Mesothelial cell of epicardium (in vitro differentiated cells): ENCODE results near the gene LSM7. TPM values are rescaled to one million over a fixed set of nuclear protein-coding genes. Genes with fewer than 3 reads are reported as not detected.

Experiments
- DNase-seq, 2 experiments: peaks; one replicate each; pipeline ENCODE4 v3.0.0; 2021; ENCODE audit warnings: low spot score in 2 of 2; ENCODE audit not compliant: unreplicated experiment in 2 of 2
- H3K27ac Mint-ChIP-seq: 2 replicates; pipeline ENCODE4 v1.8.0; 2021; ENCODE audit warnings: mixed read lengths
- H3K27me3 Mint-ChIP-seq: 2 replicates; pipeline ENCODE4 v1.8.0; 2021; ENCODE audit warnings: low read depth, mixed read lengths
- H3K36me3 Mint-ChIP-seq: 2 replicates; pipeline ENCODE4 v1.8.0; 2021; ENCODE audit warnings: mixed read lengths
- H3K4me1 Mint-ChIP-seq: 2 replicates; pipeline ENCODE4 v1.8.0; 2021; ENCODE audit warnings: mixed read lengths
- H3K4me3 Mint-ChIP-seq: 2 replicates; pipeline ENCODE4 v1.8.0; 2021; ENCODE audit warnings: mild to moderate bottlenecking, moderate library complexity, mixed read lengths
- H3K9me3 Mint-ChIP-seq: 2 replicates; pipeline ENCODE4 v1.8.0; 2021; ENCODE audit warnings: mixed read lengths
- total RNA-seq: library from RNA; stranded (reverse); gene quantifications from 3 replicates; pipeline ENCODE4 v1.2.1, GENCODE V29; 2021
- TF ChIP-seq, protein P1 (sequence below): fragments of 200-600 bp; sonication (generic); IDR thresholded peaks from one replicate; pipeline ENCODE4 v1.5.0; 2021; ENCODE audit warnings: antibody characterized with exemption; ENCODE audit not compliant: unreplicated experiment

LSM7 gene
- total RNA-seq, 1 donor from 2014 or later: 141 TPM

DNA sequence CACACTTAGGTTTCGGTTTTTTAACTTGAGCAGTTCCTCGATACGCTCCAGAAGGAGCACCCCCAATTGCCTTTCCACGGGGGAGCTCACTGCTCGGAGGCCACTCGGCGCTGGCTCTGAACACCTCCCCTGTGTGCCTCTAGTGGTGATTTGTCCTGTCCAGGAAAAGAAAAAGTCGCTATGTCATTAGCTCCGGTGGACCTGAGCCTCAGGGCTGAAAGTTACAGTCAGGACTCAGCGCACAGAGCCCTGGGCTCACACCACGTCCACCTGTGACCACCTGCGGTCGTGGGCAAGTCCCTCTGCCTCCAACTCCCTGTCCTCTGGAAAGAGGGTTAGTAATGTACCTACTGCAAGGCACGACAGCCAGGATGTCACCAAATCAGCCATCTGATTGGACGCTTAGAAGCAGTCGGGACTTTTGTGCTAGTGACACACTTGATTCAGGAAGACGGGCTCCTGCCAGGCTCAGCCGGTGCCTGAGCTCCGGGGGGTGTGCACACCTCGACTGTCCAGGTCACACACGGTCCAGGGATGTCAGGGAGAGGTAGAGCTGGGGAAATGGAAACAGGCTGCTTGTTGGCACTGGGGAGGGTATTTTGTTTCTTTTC lies 27.8 kb upstream of the LSM7 start:
- Mint-ChIP-seq H3K27me3 (peaks cover 20% of the 10 kb centered on the region), H3K9me3 (no peaks in the 10 kb centered on the region), H3K4me1 (peaks cover 5% of the 10 kb centered on the region), H3K36me3 (no peaks in the 10 kb centered on the region), H3K4me3 (no peak overlapping the region), H3K27ac (no peak overlapping the region)
- DNase-seq: no peak
- TF ChIP-seq, protein P1, sequence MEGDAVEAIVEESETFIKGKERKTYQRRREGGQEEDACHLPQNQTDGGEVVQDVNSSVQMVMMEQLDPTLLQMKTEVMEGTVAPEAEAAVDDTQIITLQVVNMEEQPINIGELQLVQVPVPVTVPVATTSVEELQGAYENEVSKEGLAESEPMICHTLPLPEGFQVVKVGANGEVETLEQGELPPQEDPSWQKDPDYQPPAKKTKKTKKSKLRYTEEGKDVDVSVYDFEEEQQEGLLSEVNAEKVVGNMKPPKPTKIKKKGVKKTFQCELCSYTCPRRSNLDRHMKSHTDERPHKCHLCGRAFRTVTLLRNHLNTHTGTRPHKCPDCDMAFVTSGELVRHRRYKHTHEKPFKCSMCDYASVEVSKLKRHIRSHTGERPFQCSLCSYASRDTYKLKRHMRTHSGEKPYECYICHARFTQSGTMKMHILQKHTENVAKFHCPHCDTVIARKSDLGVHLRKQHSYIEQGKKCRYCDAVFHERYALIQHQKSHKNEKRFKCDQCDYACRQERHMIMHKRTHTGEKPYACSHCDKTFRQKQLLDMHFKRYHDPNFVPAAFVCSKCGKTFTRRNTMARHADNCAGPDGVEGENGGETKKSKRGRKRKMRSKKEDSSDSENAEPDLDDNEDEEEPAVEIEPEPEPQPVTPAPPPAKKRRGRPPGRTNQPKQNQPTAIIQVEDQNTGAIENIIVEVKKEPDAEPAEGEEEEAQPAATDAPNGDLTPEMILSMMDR: no peak

DNA sequence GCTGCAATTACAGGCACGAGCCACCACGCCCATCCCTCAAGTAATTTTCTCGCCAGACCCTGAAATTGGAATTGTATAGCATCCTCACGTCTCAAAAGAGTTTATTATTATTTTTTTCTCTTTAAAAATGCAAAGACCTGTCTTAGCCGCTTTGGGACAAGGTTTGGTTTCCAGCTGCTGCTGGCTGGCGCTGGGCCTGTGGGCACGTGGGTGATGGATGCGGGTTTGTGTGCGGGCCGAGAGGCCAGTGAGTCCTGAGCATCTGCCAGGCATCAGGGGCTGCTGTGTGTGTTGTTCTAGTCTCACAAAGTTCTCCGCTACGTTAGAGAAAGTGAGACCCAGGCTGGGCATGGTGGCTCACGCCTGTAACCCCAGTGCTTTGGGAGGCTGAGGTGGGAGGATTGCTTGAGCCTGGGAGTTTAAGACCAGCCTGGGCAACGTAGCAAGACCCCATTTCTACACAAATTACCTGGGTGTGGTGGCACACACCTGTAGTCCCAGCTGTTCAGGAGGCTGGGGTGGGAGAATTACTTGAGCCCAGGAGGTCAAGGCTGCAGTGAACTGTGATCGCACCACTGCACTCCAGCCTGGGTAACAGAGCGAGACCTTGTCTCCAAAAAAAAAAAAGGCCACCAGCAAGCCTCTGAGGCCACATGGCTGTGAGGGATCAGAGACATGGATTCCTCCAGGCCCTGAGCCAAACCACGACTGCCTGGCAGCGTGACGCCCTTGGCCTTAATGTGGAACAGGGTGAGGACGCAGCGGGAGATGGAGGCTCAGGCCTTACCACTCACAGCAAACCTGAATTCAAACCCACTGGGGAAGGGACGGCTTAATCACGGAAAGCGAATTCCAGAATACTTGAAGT lies 27.0 kb upstream of the LSM7 start:
- H3K27me3 Mint-ChIP-seq: peaks cover 15% of the 10 kb centered on the region
- no peaks in the 10 kb centered on the region for H3K36me3 Mint-ChIP-seq
- H3K4me3 Mint-ChIP-seq: no peak overlapping the region
- H3K9me3 Mint-ChIP-seq: no peaks in the 10 kb centered on the region
- TF ChIP-seq, protein P1: no peak
- H3K27ac Mint-ChIP-seq: no peak overlapping the region
- H3K4me1 Mint-ChIP-seq: peaks cover 1% of the 10 kb centered on the region
- no peak for DNase-seq

DNA sequence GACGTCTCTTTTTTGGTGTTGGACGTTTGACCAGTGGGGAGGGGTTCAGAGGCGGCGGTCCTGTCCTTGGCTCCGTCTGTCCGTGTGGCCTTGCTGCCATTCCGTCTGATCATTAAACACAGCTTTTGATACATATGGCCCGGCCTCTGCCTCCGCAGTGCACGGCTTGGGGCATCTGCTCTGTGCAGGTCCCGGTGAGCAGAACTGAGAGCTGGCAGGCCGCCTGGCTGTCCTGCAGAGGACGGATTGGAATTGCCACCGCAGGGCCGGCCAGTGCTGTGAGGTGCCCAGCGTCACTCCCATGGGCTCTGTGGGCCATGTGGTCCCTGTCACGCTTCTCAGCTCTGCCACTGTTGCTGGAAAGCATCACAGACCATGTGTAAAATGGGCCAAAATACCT lies 26.3 kb upstream of the LSM7 start:
- Mint-ChIP-seq H3K4me3 (no peak overlapping the region), H3K4me1 (no peaks in the 10 kb centered on the region), H3K27me3 (peaks cover 12% of the 10 kb centered on the region), H3K36me3 (no peaks in the 10 kb centered on the region), H3K27ac (no peak overlapping the region), H3K9me3 (no peaks in the 10 kb centered on the region)
- DNase-seq: no peak
- TF ChIP-seq, protein P1: no peak

DNA sequence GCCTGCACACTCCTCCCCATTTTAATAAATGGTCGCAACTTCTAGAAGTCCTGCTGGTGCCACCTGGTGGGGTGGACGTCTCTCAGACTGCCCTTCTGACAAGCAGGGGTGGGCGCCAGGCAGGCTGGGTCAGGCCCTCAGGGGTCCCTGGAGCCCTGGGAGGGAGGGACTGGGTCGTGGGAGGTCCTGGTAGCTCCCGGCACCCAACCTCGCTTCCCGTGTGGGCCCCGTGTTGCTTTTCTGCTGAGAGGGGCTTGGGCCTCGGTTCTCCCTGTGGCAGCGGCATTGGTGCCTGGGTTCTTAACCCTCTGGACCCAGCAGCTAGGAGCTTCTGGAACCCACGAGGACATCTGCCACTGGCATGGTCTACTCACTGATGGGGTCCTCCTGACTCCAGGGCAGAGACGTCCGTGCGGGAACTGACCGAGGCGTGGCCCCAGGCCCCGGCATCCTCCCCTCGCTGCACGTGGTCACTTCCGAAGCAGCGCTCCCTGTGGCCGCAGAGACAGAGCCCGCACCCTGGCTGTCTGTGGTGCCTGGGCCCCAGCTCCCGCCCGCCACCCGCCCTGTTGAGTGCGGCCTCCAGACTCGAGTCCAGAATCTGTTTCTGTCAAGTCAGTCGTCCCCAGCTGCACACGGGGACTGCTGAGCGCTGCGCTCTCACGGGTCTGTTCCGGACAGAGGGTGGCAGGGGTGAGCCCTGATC lies 25.7 kb upstream of the LSM7 start:
- TF ChIP-seq, protein P1: no peak
- Mint-ChIP-seq H3K27me3 (peaks cover 6% of the 10 kb centered on the region), H3K4me1 (no peaks in the 10 kb centered on the region), H3K4me3 (no peak overlapping the region), H3K9me3 (no peaks in the 10 kb centered on the region), H3K36me3 (no peaks in the 10 kb centered on the region), H3K27ac (no peak overlapping the region)
- DNase-seq: no peak

DNA sequence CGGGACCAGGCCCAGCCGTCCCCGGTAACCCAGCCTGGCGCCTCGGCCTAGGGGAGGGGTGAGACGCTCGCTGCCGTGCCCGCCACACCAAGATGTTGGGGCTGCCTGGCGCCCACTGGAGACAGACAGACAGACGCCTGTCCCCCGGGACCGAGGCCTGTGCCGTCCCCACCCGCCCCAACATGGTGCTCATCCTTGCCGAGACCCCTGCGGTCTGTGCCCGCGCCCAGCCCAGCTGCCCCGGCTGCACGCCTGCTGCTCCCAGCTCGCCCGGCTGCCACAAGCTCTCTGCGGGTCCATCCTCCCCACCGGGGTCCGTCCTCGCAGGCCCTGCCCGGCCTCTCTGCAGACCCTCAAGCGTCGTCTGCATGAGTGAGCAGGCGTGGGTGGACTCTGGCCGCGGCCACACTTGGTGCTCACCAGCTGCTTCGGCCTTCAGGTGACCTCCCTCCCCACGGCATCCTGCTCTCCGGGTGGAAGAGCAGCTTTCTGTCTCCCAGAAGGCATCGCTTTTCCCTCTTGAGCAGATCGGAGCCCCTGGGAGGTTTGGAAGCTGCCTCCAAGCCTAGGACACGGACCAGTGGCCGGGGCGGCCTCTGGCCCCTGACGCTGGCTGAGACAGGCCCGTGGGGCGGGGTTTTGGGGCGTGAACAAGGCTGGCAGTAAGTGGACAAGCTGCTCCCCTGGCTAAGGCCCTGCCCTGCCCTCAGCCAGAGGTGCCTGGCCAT lies 24.9 kb upstream of the LSM7 start:
- Mint-ChIP-seq H3K36me3 (no peaks in the 10 kb centered on the region), H3K4me3 (no peak overlapping the region), H3K4me1 (no peaks in the 10 kb centered on the region), H3K27me3 (no peaks in the 10 kb centered on the region), H3K27ac (no peak overlapping the region), H3K9me3 (no peaks in the 10 kb centered on the region)
- TF ChIP-seq, protein P1: no peak
- DNase-seq: peak in 1 of 2 experiments; percentile 29
